ENCODE measurements around the gene PEX3. TPM values are rescaled to one million over a fixed set of nuclear protein-coding genes. Genes with fewer than 3 reads are reported as not detected.

Gene PEX3
- total RNA-seq, 1 experiment from 2014 or later: 20.9 TPM

- no peak overlapping the region for H3K4me2 ChIP-seq
- intact Hi-C loops (cut with micrococcal nuclease; ENCODE audit: unreplicated experiment): no loop called here
- TF ChIP-seq EZH2 (IDR thresholded peaks at IDR 0.05; ENCODE audit: low read depth) (no peak), CTCF (conservative IDR thresholded peaks at IDR 0.05) (no peak)
- no peaks in the 10 kb centered on the region for H3K9me3 ChIP-seq (ENCODE audit: insufficient read depth, low read depth)
- no TSS peak for BruUV-seq (replicated peaks)
- H3F3A ChIP-seq (ENCODE audit: insufficient read depth, low read depth): 0 out of 2 replicates have a peak, but pooled peaks cover 2% of the 10 kb centered on the region
- H2AFZ ChIP-seq: no peak overlapping the region
- H3K79me2 ChIP-seq (ENCODE audit: low read depth): no peaks in the 10 kb centered on the region
- no peak overlapping the region for H3K27ac ChIP-seq
- no peak overlapping the region for H3K4me3 ChIP-seq
- no peaks in the 10 kb centered on the region for H3K27me3 ChIP-seq (ENCODE audit: insufficient read depth, low read depth)
- no peaks in the 10 kb centered on the region for H3K4me1 ChIP-seq (replicated peaks; ENCODE audit: insufficient read depth)
- no peaks in the 10 kb centered on the region for H3K9me2 ChIP-seq (ENCODE audit: insufficient read depth)
- ChIA-PET CTCF (interaction anchor here (0.6 kb wide), 1 partner anchor 895 kb away, joined by 7 read pairs; no protein-coding TSS in a partner anchor), POLR2A (ENCODE audit: unreplicated experiment) (no interaction called here)
- no peaks in the 10 kb centered on the region; the same call in 1 of the 2 replicates for H4K20me1 ChIP-seq (ENCODE audit: insufficient read depth)
- peaks cover 38% of the 10 kb centered on the region for H3K36me3 ChIP-seq (ENCODE audit: low read depth)
- DNase-seq: no peak
Measured at GRCh38 chr6:143498428-143498827, 47.8 kb downstream of the PEX3 start.

GRCh38 chr6:143501851-143502250, 51.2 kb downstream of the PEX3 start:
- Histone ChIP-seq H3K9me3 (ENCODE audit: insufficient read depth, low read depth) (no peaks in the 10 kb centered on the region), H3K4me2 (no peak overlapping the region), H3K4me1 (replicated peaks; ENCODE audit: insufficient read depth) (no peaks in the 10 kb centered on the region), H3K9me2 (ENCODE audit: insufficient read depth) (no peaks in the 10 kb centered on the region), H3F3A (ENCODE audit: insufficient read depth, low read depth) (no peaks in the 10 kb centered on the region), H3K36me3 (ENCODE audit: low read depth) (peaks cover 46% of the 10 kb centered on the region; the same call in 1 of the 2 replicates), H3K27ac (no peak overlapping the region), H3K79me2 (ENCODE audit: low read depth) (no peaks in the 10 kb centered on the region; the same call in 1 of the 2 replicates), H3K27me3 (ENCODE audit: insufficient read depth, low read depth) (no peaks in the 10 kb centered on the region), H3K4me3 (no peak overlapping the region), H4K20me1 (ENCODE audit: insufficient read depth) (peaks cover 6% of the 10 kb centered on the region), H2AFZ (no peak overlapping the region)
- TF ChIP-seq CTCF (conservative IDR thresholded peaks at IDR 0.05): no peak
- TF ChIP-seq EZH2 (IDR thresholded peaks at IDR 0.05; ENCODE audit: low read depth): no peak
- POLR2A ChIA-PET (ENCODE audit: unreplicated experiment): no interaction called here
- BruUV-seq (replicated peaks): no TSS peak
- CTCF ChIA-PET: no interaction called here
- DNase-seq: no peak
- intact Hi-C loops (cut with micrococcal nuclease; ENCODE audit: unreplicated experiment): loop anchor here (10.0 kb wide), 1 partner anchor 1027 kb away; no protein-coding TSS in a partner anchor

GRCh38 chr6:143504369-143504768, 53.8 kb downstream of the PEX3 start:
- Histone ChIP-seq H3K27me3 (ENCODE audit: insufficient read depth, low read depth) (no peaks in the 10 kb centered on the region), H3F3A (ENCODE audit: insufficient read depth, low read depth) (no peaks in the 10 kb centered on the region), H3K4me2 (no peak overlapping the region), H3K36me3 (ENCODE audit: low read depth) (peaks cover 36% of the 10 kb centered on the region; the same call in 1 of the 2 replicates), H2AFZ (no peak overlapping the region), H3K4me3 (no peak overlapping the region), H3K4me1 (replicated peaks; ENCODE audit: insufficient read depth) (peaks cover 5% of the 10 kb centered on the region; the same call in 1 of the 2 replicates), H3K27ac (no peak overlapping the region), H4K20me1 (ENCODE audit: insufficient read depth) (peaks cover 6% of the 10 kb centered on the region), H3K9me2 (ENCODE audit: insufficient read depth) (no peaks in the 10 kb centered on the region), H3K79me2 (ENCODE audit: low read depth) (peaks cover 20% of the 10 kb centered on the region), H3K9me3 (ENCODE audit: insufficient read depth, low read depth) (no peaks in the 10 kb centered on the region)
- POLR2A ChIA-PET (ENCODE audit: unreplicated experiment): no interaction called here
- DNase-seq: no peak
- intact Hi-C loops (cut with micrococcal nuclease; ENCODE audit: unreplicated experiment): loop anchor here (10.0 kb wide), 1 partner anchor 1030 kb away; no protein-coding TSS in a partner anchor
- BruUV-seq (replicated peaks): no TSS peak
- TF ChIP-seq EZH2 (IDR thresholded peaks at IDR 0.05; ENCODE audit: low read depth): no peak
- no peak for TF ChIP-seq CTCF (conservative IDR thresholded peaks at IDR 0.05)
- CTCF ChIA-PET: no interaction called here

Measured in PC-9 (cell line).